Measurements from ENCODE around the gene DCHS1.

The DCHS1 gene

GRCh38 chr11:6587360-6587953 is 68.2 kb downstream of the DCHS1 start:
- FAIRE-seq = no peak

- FAIRE-seq = no peak
These were observed 68.9 kb downstream of the DCHS1 start for GRCh38 chr11:6586434-6587359.

- FAIRE-seq = no peak
These were observed 71.1 kb downstream of the DCHS1 start for GRCh38 chr11:6584528-6584927.

GRCh38 chr11:6583584-6583983 is 72.0 kb downstream of the DCHS1 start:
- no peak for FAIRE-seq

- no peak for FAIRE-seq
These were observed 75.9 kb downstream of the DCHS1 start for GRCh38 chr11:6579681-6580080.

- FAIRE-seq = no peak
These were observed 77.5 kb downstream of the DCHS1 start for GRCh38 chr11:6578134-6578533.

GRCh38 chr11:6576471-6577373 is 78.9 kb downstream of the DCHS1 start:
- no peak for FAIRE-seq

GRCh38 chr11:6574816-6575715 is 80.5 kb downstream of the DCHS1 start:
- no peak for FAIRE-seq

- FAIRE-seq = no peak
These were observed 83.4 kb downstream of the DCHS1 start for GRCh38 chr11:6572215-6572614.

- no peak for FAIRE-seq
These were observed 84.1 kb downstream of the DCHS1 start for GRCh38 chr11:6571434-6572008.
